Stomach (tissue), 9 donors: ENCODE results near the gene SERPIND1. TPM values are rescaled to one million over a fixed set of nuclear protein-coding genes. Genes with fewer than 3 reads are reported as not detected.

ENCODE experiments used
- DNase-seq, 2 donors: peaks; one replicate each; pipeline versions ENCODE4 v3.0.0 to v3.0.0-alpha.2; 2013 to 2019
- H3K27ac ChIP-seq, 5 donors: fragments of 200-600 bp in 4 of 5; sonication (generic) in 4 of 5; one replicate each; pipeline ENCODE4 v1.5.1; 2013 to 2019; ENCODE audit warnings: mild to moderate bottlenecking in 1 of 5, moderate library complexity in 1 of 5
- H3K27me3 ChIP-seq, 3 donors: fragments of 200-600 bp; sonication (generic); one replicate each; pipeline ENCODE4 v1.5.1; 2017 to 2019; ENCODE audit warnings: mixed run types in 1 of 3
- H3K36me3 ChIP-seq, 4 donors: fragments of 200-600 bp; sonication (generic); 1 replicate in 3 of 4; 2 replicates in 1 of 4; pipeline ENCODE4 v1.5.1; 2016 to 2019
- H3K4me1 ChIP-seq, 4 donors: fragments of 200-600 bp; sonication (generic); one replicate each; pipeline ENCODE4 v1.5.1; 2016 to 2019
- H3K4me3 ChIP-seq, 4 donors: fragments of 200-600 bp; sonication (generic) in 3 of 4; one replicate each; pipeline ENCODE4 v1.5.1; 2016 to 2019; ENCODE audit warnings: mild to moderate bottlenecking in 1 of 4
- H3K9me3 ChIP-seq, 4 donors: fragments of 200-600 bp; sonication (generic); one replicate each; pipeline ENCODE4 v1.5.1; 2016 to 2019
- EP300 ChIP-seq: sonication (generic); formaldehyde crosslinking; IDR thresholded peaks from one replicate; pipeline ENCODE4 v1.6.1; 2017; ENCODE audit warnings: antibody characterized with exemption
- POLR2A ChIP-seq, 4 donors: fragments of 450-650 bp; IDR thresholded peaks; one replicate each; pipeline ENCODE4 v1.6.1; 2016; ENCODE audit warnings: antibody characterized with exemption in 4 of 4, control low read depth in 2 of 4, mild to moderate bottlenecking in 1 of 4, moderate library complexity in 1 of 4
- POLR2AphosphoS5 ChIP-seq, 3 donors: sonication (generic); formaldehyde crosslinking; IDR thresholded peaks; one replicate each; pipeline ENCODE4 v1.6.1; 2016; ENCODE audit warnings: antibody characterized with exemption in 3 of 3
- WGBS, 5 donors: extraction: QIAGEN DNeasy Blood & Tissue Kit in 3 of 5; methylation state at CpG; one replicate each; pipeline versions ENCODE4 v1.1.5 to v1.1.7; 2013 to 2018; 5-methylcytosine and 5-hydroxymethylcytosine counted together
- intact Hi-C: fragments of 100-400 bp; cut with DNase I; formaldehyde crosslinking; loops from one replicate; pipeline ENCODE4 v1.15.1; 2023; ENCODE audit warnings: low total_unique reads
- polyA plus RNA-seq, 3 donors: library from polyadenylated mRNA; stranded (reverse); fragments of 200-250 nt; gene quantifications; one replicate each; pipeline ENCODE4 v1.2.3, GENCODE V29; 2013
- total RNA-seq, 5 donors: library from RNA; depleted of rRNA; stranded (reverse); fragments of >200 nt; gene quantifications; one replicate each; pipeline versions ENCODE4 v1.1.0 to v1.2.3, GENCODE V29; 2014 to 2016
- TF ChIP-seq, protein P1 (sequence below), 7 experiments: fragments of 450-650 bp in 4 of 7; fragments of 200-600 bp in 3 of 7; sonication (generic) in 3 of 7; IDR thresholded peaks; one replicate each; pipeline ENCODE4 v1.5.1; 2016 to 2019; ENCODE audit warnings: antibody characterized with exemption in 7 of 7, control low read depth in 2 of 7, mild to moderate bottlenecking in 1 of 7
- donor health status: healthy with polysubstance abuse.
- donor health status: Bipolar disorder and iron deficiency.
- donor health status: healthy.

The SERPIND1 gene
- total and polyA plus RNA-seq, 8 donors = 0.10 to 0.55 (median 0.46) TPM; not detected in 5

DNA sequence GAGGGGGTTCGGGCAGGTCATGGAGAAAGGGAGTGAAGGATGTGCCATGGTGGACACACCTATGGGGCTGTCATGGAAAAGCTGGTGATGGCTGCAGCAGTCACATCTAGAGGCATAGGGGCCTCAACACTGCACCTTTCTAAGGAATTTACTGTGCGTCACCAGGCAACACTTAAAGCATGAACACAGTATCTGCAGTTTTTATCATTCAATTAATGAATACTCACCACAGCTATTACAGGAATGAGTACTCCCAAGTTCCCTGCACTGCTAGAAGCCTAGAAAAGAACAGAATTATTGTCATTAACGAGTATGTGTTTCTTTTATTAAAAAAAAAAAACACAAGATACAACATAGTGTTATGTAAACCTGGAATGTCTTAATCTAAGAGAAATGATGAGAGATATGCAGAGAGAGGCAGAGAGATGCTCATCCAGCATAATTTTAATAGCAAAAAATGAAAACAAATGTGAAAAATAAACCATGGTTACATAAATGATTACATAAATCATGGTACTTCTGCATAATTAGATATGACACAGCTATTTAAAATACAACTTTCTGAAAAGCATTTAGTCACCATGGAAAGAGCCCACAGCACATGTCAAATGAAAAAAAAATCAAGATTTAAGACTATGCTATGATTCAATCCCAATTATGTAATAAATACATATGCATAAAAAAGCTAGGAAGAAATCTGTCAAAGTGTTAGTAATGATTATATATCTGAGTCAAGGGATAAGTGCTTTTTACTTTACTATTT lies 19.2 kb downstream of the SERPIND1 start:
- TF ChIP-seq, protein P1, sequence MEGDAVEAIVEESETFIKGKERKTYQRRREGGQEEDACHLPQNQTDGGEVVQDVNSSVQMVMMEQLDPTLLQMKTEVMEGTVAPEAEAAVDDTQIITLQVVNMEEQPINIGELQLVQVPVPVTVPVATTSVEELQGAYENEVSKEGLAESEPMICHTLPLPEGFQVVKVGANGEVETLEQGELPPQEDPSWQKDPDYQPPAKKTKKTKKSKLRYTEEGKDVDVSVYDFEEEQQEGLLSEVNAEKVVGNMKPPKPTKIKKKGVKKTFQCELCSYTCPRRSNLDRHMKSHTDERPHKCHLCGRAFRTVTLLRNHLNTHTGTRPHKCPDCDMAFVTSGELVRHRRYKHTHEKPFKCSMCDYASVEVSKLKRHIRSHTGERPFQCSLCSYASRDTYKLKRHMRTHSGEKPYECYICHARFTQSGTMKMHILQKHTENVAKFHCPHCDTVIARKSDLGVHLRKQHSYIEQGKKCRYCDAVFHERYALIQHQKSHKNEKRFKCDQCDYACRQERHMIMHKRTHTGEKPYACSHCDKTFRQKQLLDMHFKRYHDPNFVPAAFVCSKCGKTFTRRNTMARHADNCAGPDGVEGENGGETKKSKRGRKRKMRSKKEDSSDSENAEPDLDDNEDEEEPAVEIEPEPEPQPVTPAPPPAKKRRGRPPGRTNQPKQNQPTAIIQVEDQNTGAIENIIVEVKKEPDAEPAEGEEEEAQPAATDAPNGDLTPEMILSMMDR (IDR thresholded peaks at IDR 0.05) = no peak
- TF ChIP-seq EP300 (no peak), POLR2AphosphoS5 (IDR thresholded peaks at IDR 0.05) (no peak), POLR2A (IDR thresholded peaks at IDR 0.05) (no peak)
- 76 to 85% (median 83%) methylated on average over 3 of the region's 3 CpGs for WGBS, 5 donors
- intact Hi-C loops = no loop called here
- no peaks in the 10 kb centered on the region for H3K9me3 ChIP-seq
- peaks cover 0 to 6% (median 0%) of the 10 kb centered on the region in 4 donors for H3K4me1 ChIP-seq
- peak in 1 of 2 donors; percentile 35 for DNase-seq
- no peaks in the 10 kb centered on the region for H3K27me3 ChIP-seq
- H3K36me3 ChIP-seq = peaks cover 53 to 99% (median 92%) of the 10 kb centered on the region in 4 donors
- peak overlapping the region in 1 of 5 donors; percentile 7 for H3K27ac ChIP-seq
- H3K4me3 ChIP-seq = no peak overlapping the region

DNA sequence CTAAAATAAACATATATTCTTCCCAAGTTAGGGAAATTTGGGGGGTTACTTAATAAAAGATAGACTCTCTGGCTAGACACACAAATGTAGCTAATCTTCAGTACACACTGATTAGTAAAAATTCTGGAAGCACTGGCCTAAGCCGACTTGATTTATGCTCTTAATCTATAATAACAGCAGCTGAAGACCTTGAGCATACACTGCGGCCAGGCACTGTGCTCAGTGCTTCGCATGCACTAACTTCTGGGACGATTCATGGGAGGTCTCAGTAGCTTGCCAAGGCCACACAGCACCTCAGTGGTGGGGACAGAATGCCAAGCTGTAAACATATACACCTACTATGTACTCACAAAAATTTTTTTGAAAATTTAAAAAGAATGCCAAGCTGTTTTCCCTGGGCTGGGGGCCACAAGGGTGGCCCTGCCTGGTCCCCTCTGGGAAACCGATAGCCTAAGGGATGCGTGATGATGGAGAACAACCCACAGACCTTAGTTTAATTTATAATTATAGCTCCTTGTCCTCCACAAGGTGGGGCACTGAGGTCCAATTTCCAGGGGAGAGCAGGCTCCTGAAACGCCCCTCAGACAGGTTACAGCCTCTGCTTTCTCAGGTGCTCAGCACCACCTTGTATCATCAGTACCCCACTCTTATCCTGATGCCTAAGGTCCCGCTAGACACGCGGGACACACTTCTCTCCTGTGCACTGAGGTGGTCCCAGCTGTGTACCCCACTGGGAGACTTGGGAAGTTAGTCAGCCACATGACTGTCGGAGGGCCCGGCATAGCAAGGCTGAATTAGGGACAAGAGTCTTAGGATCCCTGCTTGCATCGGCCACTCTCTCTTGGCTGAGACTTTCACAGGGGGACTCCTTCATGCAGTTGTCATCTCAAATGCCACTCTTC lies 20.1 kb downstream of the SERPIND1 start:
- Histone ChIP-seq H3K4me3 (no peak overlapping the region), H3K27me3 (no peaks in the 10 kb centered on the region), H3K4me1 (peaks cover 0 to 6% (median 0%) of the 10 kb centered on the region in 4 donors), H3K9me3 (no peaks in the 10 kb centered on the region), H3K36me3 (peaks cover 55 to 99% (median 92%) of the 10 kb centered on the region in 4 donors), H3K27ac (no peak overlapping the region)
- TF ChIP-seq, protein P1 (IDR thresholded peaks at IDR 0.05) = no peak
- TF ChIP-seq POLR2A (IDR thresholded peaks at IDR 0.05) = no peak
- TF ChIP-seq POLR2AphosphoS5 (IDR thresholded peaks at IDR 0.05) = no peak
- 71 to 79% (median 74%) methylated on average over 12 to 13 of the region's 13 CpGs for WGBS, 5 donors
- intact Hi-C loops = no loop called here
- DNase-seq = no peak

DNA sequence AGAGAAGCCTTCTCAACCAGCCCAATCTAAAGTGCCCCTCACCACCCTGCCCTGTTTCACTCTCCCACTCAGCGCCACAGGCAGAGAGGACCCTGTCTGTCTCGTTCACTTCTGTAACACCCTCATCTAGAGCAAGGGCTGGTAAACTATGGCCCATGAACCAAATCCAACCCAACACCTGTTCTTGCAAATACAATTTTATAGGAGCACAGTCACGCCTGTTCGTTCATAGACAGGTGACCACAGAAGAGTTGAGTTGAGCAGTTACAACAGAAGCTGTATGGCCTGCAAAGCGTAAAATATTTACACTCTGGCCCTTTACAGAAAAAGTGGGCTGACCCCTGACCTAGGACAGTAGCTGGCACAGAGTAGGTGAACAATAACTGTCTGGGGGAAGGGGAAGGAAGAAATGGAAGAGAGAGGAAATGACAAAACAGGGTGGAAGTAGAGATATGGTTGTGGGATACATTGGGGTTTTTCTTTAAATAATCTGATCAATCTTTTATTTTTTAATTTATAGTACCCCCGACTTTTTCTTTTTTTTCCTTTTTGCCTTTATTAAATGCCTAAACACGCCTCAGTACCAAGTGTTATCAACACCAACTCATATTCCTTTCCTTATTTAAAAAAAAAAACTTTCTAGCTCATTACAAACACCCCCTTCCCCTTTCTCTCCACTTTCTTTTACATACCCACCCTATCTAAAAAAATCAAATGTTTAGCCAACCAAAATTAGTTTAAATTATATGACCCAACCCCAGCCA lies 20.9 kb downstream of the SERPIND1 start:
- Histone ChIP-seq H3K27ac (no peak overlapping the region), H3K9me3 (no peaks in the 10 kb centered on the region), H3K36me3 (peaks cover 56 to 99% (median 93%) of the 10 kb centered on the region in 4 donors), H3K27me3 (no peaks in the 10 kb centered on the region), H3K4me1 (peaks cover 0 to 6% (median 0%) of the 10 kb centered on the region in 4 donors), H3K4me3 (no peak overlapping the region)
- intact Hi-C loops = no loop called here
- WGBS, 5 donors = 88 to 92% (median 91%) methylated on average over 7 of the region's 7 CpGs
- DNase-seq = no peak
- no peak for TF ChIP-seq POLR2AphosphoS5 (IDR thresholded peaks at IDR 0.05)
- no peak for TF ChIP-seq POLR2A (IDR thresholded peaks at IDR 0.05)
- TF ChIP-seq EP300 = no peak
- TF ChIP-seq, protein P1 (IDR thresholded peaks at IDR 0.05) = no peak

DNA sequence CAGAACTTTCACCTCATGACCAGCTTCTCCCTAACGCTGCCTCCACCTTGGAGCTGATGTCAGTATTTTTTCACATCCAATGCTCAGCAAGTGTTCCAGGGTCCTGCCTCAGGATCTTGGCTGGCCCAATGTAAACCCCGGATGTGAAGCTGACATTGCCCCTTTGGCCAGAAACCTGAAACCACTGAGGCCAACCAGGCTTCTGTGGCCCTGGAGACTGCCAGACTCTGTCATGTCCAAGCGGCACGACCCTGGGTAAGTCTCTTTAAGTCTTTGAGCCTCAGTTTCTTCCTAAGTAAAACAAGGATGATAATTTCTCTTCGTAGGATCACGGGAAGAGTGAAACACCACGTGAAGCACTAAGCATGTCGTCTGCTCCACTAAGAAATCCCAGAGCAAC lies 22.8 kb downstream of the SERPIND1 start:
- TF ChIP-seq EP300 (no peak), POLR2AphosphoS5 (IDR thresholded peaks at IDR 0.05) (no peak), POLR2A (IDR thresholded peaks at IDR 0.05) (no peak)
- TF ChIP-seq, protein P1 (IDR thresholded peaks at IDR 0.05) = no peak
- Histone ChIP-seq H3K27ac (no peak overlapping the region), H3K9me3 (no peaks in the 10 kb centered on the region), H3K27me3 (no peaks in the 10 kb centered on the region), H3K4me1 (peaks cover 0 to 6% (median 0%) of the 10 kb centered on the region in 4 donors), H3K4me3 (no peak overlapping the region), H3K36me3 (peaks cover 65 to 100% (median 97%) of the 10 kb centered on the region in 4 donors)
- intact Hi-C loops = no loop called here
- WGBS, 5 donors = 93 to 97% (median 95%) methylated on average over 8 of the region's 8 CpGs
- no peak for DNase-seq
